Endothelial cell (in vitro differentiated cells): Measurements from ENCODE around the gene PPIB. TPM values are rescaled to one million over a fixed set of nuclear protein-coding genes. Genes with fewer than 3 reads are reported as not detected.

Source experiments
- DNase-seq: peaks from one replicate; pipeline ENCODE4 v3.0.0; 2021; ENCODE audit warnings: low spot score
- H3K27ac Mint-ChIP-seq: one replicate; pipeline ENCODE4 v1.8.0; 2021; ENCODE audit warnings: mixed read lengths, inconsistent platforms; ENCODE audit not compliant: unreplicated experiment
- H3K27me3 Mint-ChIP-seq: one replicate; pipeline ENCODE4 v1.8.0; 2021; ENCODE audit warnings: mild to moderate bottlenecking, moderate library complexity, mixed read lengths, inconsistent platforms; ENCODE audit not compliant: unreplicated experiment
- H3K36me3 Mint-ChIP-seq: one replicate; pipeline ENCODE4 v1.8.0; 2021; ENCODE audit warnings: mild to moderate bottlenecking, low read depth, mixed read lengths, inconsistent platforms; ENCODE audit not compliant: unreplicated experiment
- H3K4me1 Mint-ChIP-seq: one replicate; pipeline ENCODE4 v1.8.0; 2021; ENCODE audit warnings: mild to moderate bottlenecking, mixed read lengths, inconsistent platforms; ENCODE audit not compliant: unreplicated experiment
- H3K4me3 Mint-ChIP-seq: one replicate; pipeline ENCODE4 v1.8.0; 2021; ENCODE audit warnings: mild to moderate bottlenecking, mixed read lengths, inconsistent platforms; ENCODE audit not compliant: unreplicated experiment
- H3K9me3 Mint-ChIP-seq: one replicate; pipeline ENCODE4 v1.8.0; 2021; ENCODE audit warnings: mixed read lengths, inconsistent platforms; ENCODE audit not compliant: unreplicated experiment
- total RNA-seq: library from RNA; stranded (reverse); fragmentation: NEBNext Ultra II Directional; extraction: Animal tissue kit (Norgen Biotek cat#: 25700); gene quantifications from one replicate; pipeline ENCODE4 v1.2.1, GENCODE V29; 2021; ENCODE audit not compliant: unreplicated experiment
- TF ChIP-seq, protein P1 (sequence below): fragments of 200-600 bp; sonication (generic); IDR thresholded peaks from one replicate; pipeline ENCODE4 v1.5.0; 2021; ENCODE audit warnings: antibody characterized with exemption; ENCODE audit not compliant: unreplicated experiment

Gene PPIB
- total RNA-seq, 1 donor from 2014 or later: 589 TPM

DNA sequence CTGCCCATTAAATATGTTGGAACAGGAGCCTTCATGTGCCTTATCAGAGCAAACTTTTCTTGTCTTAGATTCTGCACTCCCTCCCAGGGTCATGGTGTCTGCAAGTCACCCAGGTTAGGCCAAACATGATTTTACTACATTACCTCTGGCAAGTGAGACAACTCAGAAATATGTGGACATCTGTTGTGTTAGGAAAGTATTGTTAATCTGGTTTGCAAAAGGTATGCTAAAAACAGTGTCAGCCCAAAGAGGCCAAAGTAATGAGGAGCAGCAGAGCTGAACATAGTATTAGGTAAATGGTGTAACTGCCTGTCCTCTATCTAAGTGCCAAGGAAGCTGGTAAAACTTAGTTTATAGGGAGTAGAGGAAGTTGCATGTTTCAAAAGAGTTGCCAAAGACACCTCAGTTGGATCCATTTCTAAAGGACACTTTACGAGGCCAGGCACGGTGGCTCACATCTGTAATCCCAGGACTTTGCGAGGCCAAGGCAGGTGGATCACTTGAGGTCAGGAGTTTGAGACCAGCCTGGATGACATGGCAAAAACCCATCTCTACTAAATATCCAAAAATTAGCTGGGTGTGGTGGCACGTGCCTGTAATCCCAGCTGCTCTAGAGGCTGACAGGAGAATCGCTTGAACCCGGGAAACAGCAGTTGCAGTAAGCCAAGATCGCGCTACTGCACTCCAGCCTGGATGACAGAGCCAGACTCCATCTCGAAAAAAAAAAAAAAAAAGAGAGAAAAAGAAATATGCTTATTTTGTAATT, 22.5 kb upstream of the PPIB start:
- Mint-ChIP-seq H3K36me3 (peaks cover 8% of the 10 kb centered on the region), H3K4me3 (no peak overlapping the region), H3K27ac (no peak overlapping the region), H3K9me3 (no peaks in the 10 kb centered on the region), H3K27me3 (peaks cover 2% of the 10 kb centered on the region), H3K4me1 (peaks cover 12% of the 10 kb centered on the region)
- TF ChIP-seq, protein P1, sequence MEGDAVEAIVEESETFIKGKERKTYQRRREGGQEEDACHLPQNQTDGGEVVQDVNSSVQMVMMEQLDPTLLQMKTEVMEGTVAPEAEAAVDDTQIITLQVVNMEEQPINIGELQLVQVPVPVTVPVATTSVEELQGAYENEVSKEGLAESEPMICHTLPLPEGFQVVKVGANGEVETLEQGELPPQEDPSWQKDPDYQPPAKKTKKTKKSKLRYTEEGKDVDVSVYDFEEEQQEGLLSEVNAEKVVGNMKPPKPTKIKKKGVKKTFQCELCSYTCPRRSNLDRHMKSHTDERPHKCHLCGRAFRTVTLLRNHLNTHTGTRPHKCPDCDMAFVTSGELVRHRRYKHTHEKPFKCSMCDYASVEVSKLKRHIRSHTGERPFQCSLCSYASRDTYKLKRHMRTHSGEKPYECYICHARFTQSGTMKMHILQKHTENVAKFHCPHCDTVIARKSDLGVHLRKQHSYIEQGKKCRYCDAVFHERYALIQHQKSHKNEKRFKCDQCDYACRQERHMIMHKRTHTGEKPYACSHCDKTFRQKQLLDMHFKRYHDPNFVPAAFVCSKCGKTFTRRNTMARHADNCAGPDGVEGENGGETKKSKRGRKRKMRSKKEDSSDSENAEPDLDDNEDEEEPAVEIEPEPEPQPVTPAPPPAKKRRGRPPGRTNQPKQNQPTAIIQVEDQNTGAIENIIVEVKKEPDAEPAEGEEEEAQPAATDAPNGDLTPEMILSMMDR: no peak
- no peak for DNase-seq

DNA sequence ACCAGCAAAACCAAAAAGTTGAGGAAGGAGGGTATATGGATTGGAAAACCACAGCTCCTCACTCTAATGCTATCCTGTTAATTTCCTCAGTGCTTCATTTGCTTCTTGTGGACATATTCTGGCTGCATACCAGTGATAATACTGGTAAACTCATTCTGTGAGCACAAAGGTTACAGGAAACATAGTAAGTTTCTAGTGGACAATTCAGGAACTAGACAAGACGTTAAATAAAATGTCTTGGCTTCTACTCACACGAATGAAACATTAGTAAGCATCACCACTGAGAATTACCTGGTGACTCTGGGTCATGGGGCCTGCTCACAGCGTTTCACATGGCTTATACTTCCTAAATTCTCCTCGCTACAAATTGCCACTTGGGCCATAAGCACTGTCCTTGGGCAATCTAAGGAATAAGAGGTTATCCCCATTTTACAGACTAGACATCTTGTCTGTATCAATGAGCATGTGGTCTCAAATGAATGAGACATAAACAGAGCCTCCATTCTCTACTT, 20.1 kb upstream of the PPIB start:
- Mint-ChIP-seq H3K4me1 (peaks cover 4% of the 10 kb centered on the region), H3K27me3 (no peaks in the 10 kb centered on the region), H3K36me3 (peaks cover 17% of the 10 kb centered on the region), H3K4me3 (no peak overlapping the region), H3K27ac (no peak overlapping the region), H3K9me3 (no peaks in the 10 kb centered on the region)
- TF ChIP-seq, protein P1: no peak
- DNase-seq: no peak

DNA sequence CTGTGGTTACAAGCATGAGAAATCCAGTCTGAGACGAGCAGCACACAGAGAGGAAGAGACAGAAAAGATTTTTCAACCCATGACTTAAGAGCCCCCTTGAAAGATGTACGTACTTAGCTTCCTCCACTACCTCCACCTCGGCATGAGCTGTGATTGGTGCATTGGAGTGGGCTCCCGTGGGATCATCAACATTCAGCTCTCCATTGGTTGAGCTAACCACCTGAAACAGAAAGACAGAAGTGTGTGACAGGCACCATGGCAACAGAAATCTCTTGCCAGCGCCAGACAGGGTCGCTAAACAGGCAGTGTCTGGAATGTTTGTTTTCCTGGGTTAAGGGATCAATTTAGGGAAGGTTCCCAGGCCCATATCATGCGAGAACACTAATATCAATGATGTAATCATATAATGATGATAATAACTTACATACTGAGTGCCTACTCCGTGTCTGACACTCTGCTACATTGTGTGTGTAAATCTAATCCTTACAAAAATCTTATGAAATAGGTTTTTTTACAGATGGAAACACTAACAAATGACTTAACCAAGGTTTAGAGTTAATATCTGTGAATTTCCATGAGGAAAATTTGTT, 17.5 kb upstream of the PPIB start:
- H3K4me3 Mint-ChIP-seq: peak overlapping the region; percentile 34
- no peak for DNase-seq
- H3K27ac Mint-ChIP-seq: no peak overlapping the region
- H3K36me3 Mint-ChIP-seq: peaks cover 23% of the 10 kb centered on the region
- no peaks in the 10 kb centered on the region for H3K9me3 Mint-ChIP-seq
- TF ChIP-seq, protein P1: no peak
- no peaks in the 10 kb centered on the region for H3K27me3 Mint-ChIP-seq
- no peaks in the 10 kb centered on the region for H3K4me1 Mint-ChIP-seq

DNA sequence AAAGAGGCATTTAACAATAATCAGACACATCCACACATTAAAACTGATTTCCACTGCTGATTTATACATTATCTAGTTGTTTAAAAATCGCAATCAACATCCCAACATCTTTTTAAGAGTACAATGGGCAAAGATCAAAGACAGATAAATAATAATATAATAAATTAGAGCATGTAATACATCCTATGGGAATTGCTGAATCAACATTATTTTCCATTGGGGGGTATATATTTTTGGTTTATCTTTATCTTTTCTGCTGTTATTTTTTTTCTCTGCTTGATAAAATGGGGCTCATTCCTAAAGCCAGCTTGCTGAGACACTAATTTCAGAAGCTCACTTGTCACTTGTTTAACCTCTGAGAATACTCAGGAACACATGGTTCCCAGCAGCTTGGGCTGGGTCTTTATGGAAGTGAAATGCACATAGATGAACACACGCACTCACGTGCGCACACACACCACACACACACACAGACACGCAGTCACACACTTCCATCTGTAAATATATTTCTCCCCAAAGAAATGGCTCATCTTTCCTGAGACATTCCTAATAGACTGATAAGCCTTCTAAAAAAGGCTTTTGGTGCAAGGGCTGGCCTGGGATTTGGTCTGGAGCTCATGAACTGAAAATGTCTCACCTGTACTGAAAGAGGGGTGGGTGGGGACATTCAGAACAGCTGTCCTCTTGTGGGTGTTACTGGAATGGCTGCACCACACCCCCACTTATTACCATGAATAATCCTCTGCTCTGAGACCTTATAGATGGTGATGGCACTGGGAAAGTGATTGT, 3.5 kb upstream of the PPIB start:
- H3K36me3 Mint-ChIP-seq: peaks cover 20% of the 10 kb centered on the region
- TF ChIP-seq, protein P1: no peak
- H3K4me1 Mint-ChIP-seq: peaks cover 28% of the 10 kb centered on the region
- no peak overlapping the region for H3K4me3 Mint-ChIP-seq
- no peak overlapping the region for H3K27ac Mint-ChIP-seq
- no peaks in the 10 kb centered on the region for H3K9me3 Mint-ChIP-seq
- peaks cover 7% of the 10 kb centered on the region for H3K27me3 Mint-ChIP-seq
- DNase-seq: no peak
